ENCODE data around the gene APC.

DNA sequence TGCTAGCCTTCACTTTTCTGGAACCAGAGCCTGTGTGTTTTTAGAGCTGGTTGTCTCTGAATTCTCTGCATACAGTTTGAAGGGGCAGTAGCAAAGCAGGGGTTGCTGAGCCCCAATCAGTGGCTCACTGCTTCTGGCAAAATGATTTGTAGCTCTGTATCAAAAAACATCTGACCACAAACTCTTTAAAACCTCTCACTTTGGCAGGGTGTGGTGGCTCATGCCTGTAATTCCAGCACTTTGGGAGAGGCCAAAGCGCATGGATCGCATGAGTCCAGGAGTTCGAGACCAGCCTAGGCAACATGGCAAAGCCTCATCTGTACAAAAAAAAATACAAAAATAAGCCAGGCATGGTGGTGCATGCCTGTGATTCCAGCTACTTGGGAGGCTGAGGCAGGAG, 28.3 kb upstream of the APC start:
- no peak for TF ChIP-seq POLR2AphosphoS5 (IDR thresholded peaks at IDR 0.05; ENCODE audit: borderline replicate concordance, low read depth, low read length)
- TF ChIP-seq EZH2 (IDR thresholded peaks at IDR 0.05), result no peak
- TF ChIP-seq FOXP2 (optimal IDR thresholded peaks at IDR 0.05; ENCODE audit: control extremely low read depth, extremely low read length, insufficient read depth), result no peak

All from SK-N-MC (cell line).